ENCODE measurements around the gene SPAAR.

SPAAR gene

GRCh38 chr9:35909274-35909673 is at the start of gene SPAAR:
SPAAR (plus strand) TSS chr9:35909490; CDS start chr9:35910464, 974 bp downstream.
- no peaks in the 10 kb centered on the region for H3F3A ChIP-seq (ENCODE audit: insufficient read depth)
- H3K9ac ChIP-seq (ENCODE audit: low read length) = no peak within 1 kb of the TSS
- H2AFZ ChIP-seq (ENCODE audit: low read depth, low read length, severe bottlenecking) = no peak within 1 kb of the TSS
- no peaks in the 10 kb centered on the region for H4K20me1 ChIP-seq (ENCODE audit: low read depth, low read length)
- no peak within 1 kb of the TSS for H3K4me3 ChIP-seq (ENCODE audit: insufficient read depth, low read length, poor library complexity, severe bottlenecking)
- H3K9me3 ChIP-seq (ENCODE audit: insufficient read depth, low read length) = no peaks in the 10 kb centered on the region; the same call in 1 of the 2 replicates
- no peak for TF ChIP-seq EZH2phosphoT487 (conservative IDR thresholded peaks at IDR 0.05; ENCODE audit: low read length)
- TF ChIP-seq, protein P1, sequence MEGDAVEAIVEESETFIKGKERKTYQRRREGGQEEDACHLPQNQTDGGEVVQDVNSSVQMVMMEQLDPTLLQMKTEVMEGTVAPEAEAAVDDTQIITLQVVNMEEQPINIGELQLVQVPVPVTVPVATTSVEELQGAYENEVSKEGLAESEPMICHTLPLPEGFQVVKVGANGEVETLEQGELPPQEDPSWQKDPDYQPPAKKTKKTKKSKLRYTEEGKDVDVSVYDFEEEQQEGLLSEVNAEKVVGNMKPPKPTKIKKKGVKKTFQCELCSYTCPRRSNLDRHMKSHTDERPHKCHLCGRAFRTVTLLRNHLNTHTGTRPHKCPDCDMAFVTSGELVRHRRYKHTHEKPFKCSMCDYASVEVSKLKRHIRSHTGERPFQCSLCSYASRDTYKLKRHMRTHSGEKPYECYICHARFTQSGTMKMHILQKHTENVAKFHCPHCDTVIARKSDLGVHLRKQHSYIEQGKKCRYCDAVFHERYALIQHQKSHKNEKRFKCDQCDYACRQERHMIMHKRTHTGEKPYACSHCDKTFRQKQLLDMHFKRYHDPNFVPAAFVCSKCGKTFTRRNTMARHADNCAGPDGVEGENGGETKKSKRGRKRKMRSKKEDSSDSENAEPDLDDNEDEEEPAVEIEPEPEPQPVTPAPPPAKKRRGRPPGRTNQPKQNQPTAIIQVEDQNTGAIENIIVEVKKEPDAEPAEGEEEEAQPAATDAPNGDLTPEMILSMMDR (IDR thresholded peaks at IDR 0.05; ENCODE audit: insufficient read depth, low read length, poor library complexity, severe bottlenecking) = no peak
- no peaks in the 10 kb centered on the region for H3K9me2 ChIP-seq (replicated peaks; ENCODE audit: insufficient read depth, low read length)
- no peaks in the 10 kb centered on the region for H3K27me3 ChIP-seq (ENCODE audit: low read length)
- no peak within 1 kb of the TSS for H3K27ac ChIP-seq (ENCODE audit: low read depth, low read length)
- H3K36me3 ChIP-seq (ENCODE audit: low read length) = no peaks in the 10 kb centered on the region
- no peak within 1 kb of the TSS for H3K4me2 ChIP-seq (ENCODE audit: low read depth, low read length, poor library complexity, severe bottlenecking)
- no peaks in the 10 kb centered on the region for H3K79me2 ChIP-seq (ENCODE audit: insufficient read depth, low read length)

GRCh38 chr9:35859990-35860339 is 49.3 kb upstream of the SPAAR start:
- Histone ChIP-seq H2AFZ (ENCODE audit: low read depth, low read length, severe bottlenecking) (no peak overlapping the region), H4K20me1 (ENCODE audit: low read depth, low read length) (no peaks in the 10 kb centered on the region), H3K4me3 (ENCODE audit: insufficient read depth, low read length, poor library complexity, severe bottlenecking) (no peak overlapping the region), H3F3A (ENCODE audit: insufficient read depth) (no peaks in the 10 kb centered on the region), H3K27ac (ENCODE audit: low read depth, low read length) (no peak overlapping the region), H3K9ac (ENCODE audit: low read length) (no peak overlapping the region), H3K27me3 (ENCODE audit: low read length) (no peaks in the 10 kb centered on the region), H3K36me3 (ENCODE audit: low read length) (no peaks in the 10 kb centered on the region), H3K79me2 (ENCODE audit: insufficient read depth, low read length) (no peaks in the 10 kb centered on the region), H3K9me2 (replicated peaks; ENCODE audit: insufficient read depth, low read length) (no peaks in the 10 kb centered on the region), H3K4me2 (ENCODE audit: low read depth, low read length, poor library complexity, severe bottlenecking) (no peak overlapping the region), H3K9me3 (ENCODE audit: insufficient read depth, low read length) (no peaks in the 10 kb centered on the region)
- TF ChIP-seq EZH2phosphoT487 (conservative IDR thresholded peaks at IDR 0.05; ENCODE audit: low read length) = no peak
- TF ChIP-seq, protein P1 (IDR thresholded peaks at IDR 0.05; ENCODE audit: insufficient read depth, low read length, poor library complexity, severe bottlenecking) = no peak

- Histone ChIP-seq H3K79me2 (ENCODE audit: insufficient read depth, low read length) (no peaks in the 10 kb centered on the region), H3K4me2 (ENCODE audit: low read depth, low read length, poor library complexity, severe bottlenecking) (no peak overlapping the region), H3K9me3 (ENCODE audit: insufficient read depth, low read length) (no peaks in the 10 kb centered on the region), H2AFZ (ENCODE audit: low read depth, low read length, severe bottlenecking) (no peak overlapping the region), H4K20me1 (ENCODE audit: low read depth, low read length) (no peaks in the 10 kb centered on the region), H3K36me3 (ENCODE audit: low read length) (no peaks in the 10 kb centered on the region), H3K9me2 (replicated peaks; ENCODE audit: insufficient read depth, low read length) (no peaks in the 10 kb centered on the region), H3K9ac (ENCODE audit: low read length) (no peak overlapping the region), H3K27ac (ENCODE audit: low read depth, low read length) (no peak overlapping the region), H3K4me3 (ENCODE audit: insufficient read depth, low read length, poor library complexity, severe bottlenecking) (no peak overlapping the region), H3F3A (ENCODE audit: insufficient read depth) (no peaks in the 10 kb centered on the region), H3K27me3 (ENCODE audit: low read length) (no peaks in the 10 kb centered on the region)
- TF ChIP-seq, protein P1 (IDR thresholded peaks at IDR 0.05; ENCODE audit: insufficient read depth, low read length, poor library complexity, severe bottlenecking) = no peak
- TF ChIP-seq EZH2phosphoT487 (conservative IDR thresholded peaks at IDR 0.05; ENCODE audit: low read length) = no peak
These were observed 48.0 kb upstream of the SPAAR start for GRCh38 chr9:35861161-35861897.

Data from SU-DHL-6 (cell line).